ENCODE data around the gene APBA3. TPM values are rescaled to one million over a fixed set of nuclear protein-coding genes. Genes with fewer than 3 reads are reported as not detected.

The APBA3 gene
- total RNA-seq, 1 experiment from 2014 or later = 21.4 TPM

- Histone ChIP-seq H3F3A (ENCODE audit: low read length, unreplicated experiment) (no peaks in the 10 kb centered on the region), H3K9me2 (replicated peaks; ENCODE audit: low read length) (no peaks in the 10 kb centered on the region), H3K4me1 (ENCODE audit: insufficient read depth, low read length) (no peaks in the 10 kb centered on the region), H3K4me2 (ENCODE audit: low read length) (no peak overlapping the region), H3K27me3 (ENCODE audit: low read length) (no peaks in the 10 kb centered on the region), H3K9ac (ENCODE audit: low read length) (no peak overlapping the region), H3K27ac (ENCODE audit: low read length) (no peak overlapping the region), H4K20me1 (ENCODE audit: low read length) (no peaks in the 10 kb centered on the region), H3K4me3 (ENCODE audit: low read length) (no peak overlapping the region), H2AFZ (ENCODE audit: low read length) (no peak overlapping the region), H3K9me3 (ENCODE audit: low read length) (no peaks in the 10 kb centered on the region), H3K79me2 (ENCODE audit: low read length) (no peaks in the 10 kb centered on the region), H3K36me3 (ENCODE audit: low read depth, low read length) (no peaks in the 10 kb centered on the region)
- POLR2A ChIA-PET (ENCODE audit: unreplicated experiment) = no interaction called here
- ATAC-seq (no peak), DNase-seq (no peak)
- no TSS peak for BruUV-seq (replicated peaks)
- CTCF ChIA-PET = no interaction called here
- intact Hi-C loops (cut with micrococcal nuclease) = no loop called here
- TF ChIP-seq EZH2phosphoT487 (IDR thresholded peaks at IDR 0.05; ENCODE audit: borderline replicate concordance, low read length) (no peak), CTCF (conservative IDR thresholded peaks at IDR 0.05; ENCODE audit: low read depth, low read length) (no peak), EZH2 (IDR thresholded peaks at IDR 0.05; ENCODE audit: low read length, unreplicated experiment) (no peak)
Measured at GRCh38 chr19:3745363-3746045, 16.0 kb downstream of the APBA3 start.

GRCh38 chr19:3743486-3743885 is 18.0 kb downstream of the APBA3 start:
- TF ChIP-seq CTCF (conservative IDR thresholded peaks at IDR 0.05; ENCODE audit: low read depth, low read length) (no peak), EZH2phosphoT487 (IDR thresholded peaks at IDR 0.05; ENCODE audit: borderline replicate concordance, low read length) (no peak), EZH2 (IDR thresholded peaks at IDR 0.05; ENCODE audit: low read length, unreplicated experiment) (no peak)
- Histone ChIP-seq H2AFZ (ENCODE audit: low read length) (no peak overlapping the region), H3K79me2 (ENCODE audit: low read length) (no peaks in the 10 kb centered on the region), H3K9me3 (ENCODE audit: low read length) (no peaks in the 10 kb centered on the region), H3K27me3 (ENCODE audit: low read length) (no peaks in the 10 kb centered on the region), H3K9me2 (replicated peaks; ENCODE audit: low read length) (no peaks in the 10 kb centered on the region), H4K20me1 (ENCODE audit: low read length) (no peaks in the 10 kb centered on the region), H3K27ac (ENCODE audit: low read length) (no peak overlapping the region), H3K4me1 (ENCODE audit: insufficient read depth, low read length) (no peaks in the 10 kb centered on the region), H3K4me3 (ENCODE audit: low read length) (no peak overlapping the region), H3K4me2 (ENCODE audit: low read length) (no peak overlapping the region), H3K9ac (ENCODE audit: low read length) (no peak overlapping the region), H3K36me3 (ENCODE audit: low read depth, low read length) (no peaks in the 10 kb centered on the region), H3F3A (ENCODE audit: low read length, unreplicated experiment) (no peaks in the 10 kb centered on the region)
- BruUV-seq (replicated peaks) = no TSS peak
- ATAC-seq = no peak
- CTCF ChIA-PET = no interaction called here
- no peak for DNase-seq
- intact Hi-C loops (cut with micrococcal nuclease) = no loop called here
- POLR2A ChIA-PET (ENCODE audit: unreplicated experiment) = no interaction called here

DNA sequence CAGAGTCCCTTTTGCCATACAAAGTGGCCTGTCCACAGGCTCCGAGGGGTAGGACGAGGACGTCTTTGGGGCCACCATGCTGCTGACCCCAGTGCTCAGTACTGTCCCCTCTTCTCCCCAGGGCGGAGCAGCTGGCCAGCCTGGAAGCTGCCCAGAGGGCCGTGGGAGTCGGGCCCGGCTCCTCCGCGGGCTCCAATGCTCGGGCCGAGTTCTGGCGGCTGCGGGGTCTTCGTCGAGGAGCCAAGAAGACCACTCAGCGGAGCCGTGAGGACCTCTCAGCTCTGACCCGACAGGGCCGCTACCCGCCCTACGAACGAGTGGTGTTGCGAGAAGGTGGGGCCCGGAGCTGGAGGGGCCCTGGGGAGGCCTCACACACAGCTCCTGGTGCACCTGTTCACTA is 21.1 kb downstream of the APBA3 start:
- Histone ChIP-seq H3K4me3 (ENCODE audit: low read length) (no peak overlapping the region), H3K9me3 (ENCODE audit: low read length) (no peaks in the 10 kb centered on the region), H3K27ac (ENCODE audit: low read length) (no peak overlapping the region), H3K9ac (ENCODE audit: low read length) (no peak overlapping the region), H3K36me3 (ENCODE audit: low read depth, low read length) (no peaks in the 10 kb centered on the region), H3K4me1 (ENCODE audit: insufficient read depth, low read length) (no peaks in the 10 kb centered on the region), H4K20me1 (ENCODE audit: low read length) (no peaks in the 10 kb centered on the region), H3F3A (ENCODE audit: low read length, unreplicated experiment) (no peaks in the 10 kb centered on the region), H3K27me3 (ENCODE audit: low read length) (no peaks in the 10 kb centered on the region), H3K9me2 (replicated peaks; ENCODE audit: low read length) (no peaks in the 10 kb centered on the region), H3K4me2 (ENCODE audit: low read length) (no peak overlapping the region), H2AFZ (ENCODE audit: low read length) (no peak overlapping the region), H3K79me2 (ENCODE audit: low read length) (no peaks in the 10 kb centered on the region)
- ChIA-PET POLR2A (ENCODE audit: unreplicated experiment) (no interaction called here), CTCF (no interaction called here)
- intact Hi-C loops (cut with micrococcal nuclease) = no loop called here
- no peak for ATAC-seq
- DNase-seq = no peak
- BruUV-seq (replicated peaks) = no TSS peak
- TF ChIP-seq EZH2phosphoT487 (IDR thresholded peaks at IDR 0.05; ENCODE audit: borderline replicate concordance, low read length) (no peak), EZH2 (IDR thresholded peaks at IDR 0.05; ENCODE audit: low read length, unreplicated experiment) (no peak), CTCF (conservative IDR thresholded peaks at IDR 0.05; ENCODE audit: low read depth, low read length) (no peak)
